H9 (cell line): Measurements from ENCODE around the gene THAP11. TPM values are rescaled to one million over a fixed set of nuclear protein-coding genes. Genes with fewer than 3 reads are reported as not detected.

Experiments used
- DNase-seq: peaks from one replicate; pipeline ENCODE4 v3.0.0-alpha.2; 2017
- H2AFZ ChIP-seq: one replicate; pipeline ENCODE4 v1.6.1; 2013; ENCODE audit warnings: mild to moderate bottlenecking, low read length, control low read depth, moderate library complexity
- H2AK5ac ChIP-seq: 2 replicates; pipeline ENCODE4 v1.6.1; 2013; ENCODE audit warnings: low read length, control low read depth, mixed read lengths; ENCODE audit not compliant: insufficient read length
- H2BK120ac ChIP-seq: one replicate; pipeline ENCODE4 v1.6.1; 2013; ENCODE audit warnings: low read depth, mild to moderate bottlenecking, low read length, control low read depth, inconsistent platforms; ENCODE audit not compliant: poor library complexity, severe bottlenecking
- H2BK12ac ChIP-seq: 2 replicates; pipeline ENCODE4 v1.6.1; 2013; ENCODE audit warnings: low read length, control low read depth, mixed read lengths, low read depth; ENCODE audit not compliant: insufficient read length
- H2BK15ac ChIP-seq: 2 replicates; pipeline ENCODE4 v1.6.1; 2013; ENCODE audit warnings: low read depth, low read length, control low read depth
- H2BK20ac ChIP-seq: one replicate; pipeline ENCODE4 v1.6.1; 2013; ENCODE audit warnings: low read depth, mild to moderate bottlenecking, low read length, control low read depth, inconsistent platforms; ENCODE audit not compliant: poor library complexity, severe bottlenecking
- H2BK5ac ChIP-seq: 2 replicates; pipeline ENCODE4 v1.6.1; 2013; ENCODE audit warnings: low read length, control low read depth, mixed read lengths; ENCODE audit not compliant: insufficient read length
- H3K14ac ChIP-seq: 2 replicates; pipeline ENCODE4 v1.6.1; 2013; ENCODE audit warnings: low read length, control low read depth; ENCODE audit not compliant: insufficient read depth
- H3K18ac ChIP-seq: 2 replicates; pipeline ENCODE4 v1.6.1; 2013; ENCODE audit warnings: low read depth, mild to moderate bottlenecking, mixed read lengths, low read length, control low read depth; ENCODE audit not compliant: insufficient read length
- H3K23ac ChIP-seq: 2 replicates; pipeline ENCODE4 v1.6.1; 2013; ENCODE audit warnings: low read length, control low read depth, mixed read lengths, low read depth; ENCODE audit not compliant: insufficient read length
- H3K23me2 ChIP-seq: 2 replicates; pipeline ENCODE4 v1.6.1; 2013; ENCODE audit warnings: low read depth, mild to moderate bottlenecking, mixed read lengths, low read length, control low read depth; ENCODE audit not compliant: insufficient read length, poor library complexity, severe bottlenecking
- H3K27ac ChIP-seq: 2 replicates; pipeline ENCODE4 v1.5.1; 2013; ENCODE audit warnings: low read length, control low read depth, mixed read lengths, low read depth; ENCODE audit not compliant: insufficient read length
- H3K27me3 ChIP-seq: 2 replicates; pipeline ENCODE4 v1.6.1; 2013; ENCODE audit warnings: low read length, control low read depth, inconsistent platforms; ENCODE audit not compliant: insufficient read depth
- H3K4ac ChIP-seq: 2 replicates; pipeline ENCODE4 v1.6.1; 2013; ENCODE audit warnings: low read depth, mild to moderate bottlenecking, control low read depth, inconsistent platforms, low read length, moderate library complexity
- H3K4me1 ChIP-seq: 2 replicates; pipeline ENCODE4 v1.6.1; 2013; ENCODE audit warnings: low read length, control low read depth, inconsistent platforms; ENCODE audit not compliant: insufficient read depth
- H3K4me2 ChIP-seq: 2 replicates; pipeline ENCODE4 v1.6.1; 2013; ENCODE audit warnings: low read length, control low read depth, mixed read lengths; ENCODE audit not compliant: insufficient read length, insufficient read depth
- H3K56ac ChIP-seq: 2 replicates; pipeline ENCODE4 v1.6.1; 2013; ENCODE audit warnings: low read depth, mild to moderate bottlenecking, mixed read lengths, low read length, control low read depth; ENCODE audit not compliant: insufficient read length
- H3K79me1 ChIP-seq: 2 replicates; pipeline ENCODE4 v1.6.1; 2013; ENCODE audit warnings: low read depth, mild to moderate bottlenecking, moderate library complexity, low read length, control low read depth, inconsistent platforms; ENCODE audit not compliant: insufficient read depth, poor library complexity, severe bottlenecking
- H3K79me2 ChIP-seq: 2 replicates; pipeline ENCODE4 v1.6.1; 2013; ENCODE audit warnings: low read length, control low read depth, inconsistent platforms; ENCODE audit not compliant: insufficient read depth
- H3K9ac ChIP-seq: 2 replicates; pipeline ENCODE4 v1.6.1; 2013; ENCODE audit warnings: low read length, control low read depth, mixed read lengths; ENCODE audit not compliant: insufficient read length; ENCODE audit errors: extremely low read depth
- H3K9me3 ChIP-seq: one replicate; pipeline ENCODE4 v1.6.1; 2013; ENCODE audit warnings: low read depth, low read length, inconsistent platforms; ENCODE audit not compliant: control insufficient read depth
- H3T11ph ChIP-seq: one replicate; pipeline ENCODE4 v1.6.1; 2013; ENCODE audit warnings: mild to moderate bottlenecking, low read length, control low read depth, inconsistent platforms
- H4K20me1 ChIP-seq: one replicate; pipeline ENCODE4 v1.6.1; 2013; ENCODE audit not compliant: control insufficient read depth, insufficient read length, insufficient read depth
- H4K5ac ChIP-seq: 2 replicates; pipeline ENCODE4 v1.6.1; 2013; ENCODE audit warnings: low read depth, mild to moderate bottlenecking, mixed read lengths, low read length, control low read depth; ENCODE audit not compliant: insufficient read length
- H4K8ac ChIP-seq: replicated peaks from 2 replicates; pipeline ENCODE4 v1.6.1; 2013; ENCODE audit warnings: low read length, control low read depth, mixed read lengths, low read depth; ENCODE audit not compliant: insufficient read length
- H4K91ac ChIP-seq: 2 replicates; pipeline ENCODE4 v1.6.1; 2013; ENCODE audit warnings: low read depth, mild to moderate bottlenecking, moderate library complexity, mixed read lengths, low read length, control low read depth; ENCODE audit not compliant: insufficient read length
- H3K27ac Mint-ChIP-seq, 3 experiments: 2 replicates in 2 of 3; 3 replicates in 1 of 3; pipeline ENCODE4 v1.8.0; 2020 to 2021; ENCODE audit warnings: mixed read lengths in 3 of 3, mild to moderate bottlenecking in 1 of 3, moderate library complexity in 1 of 3
- H3K27me3 Mint-ChIP-seq: 2 replicates; pipeline ENCODE4 v1.8.0; 2021; ENCODE audit warnings: low read depth, mild to moderate bottlenecking, moderate library complexity, mixed read lengths
- H3K36me3 Mint-ChIP-seq, 3 experiments: 2 replicates in 2 of 3; 3 replicates in 1 of 3; pipeline ENCODE4 v1.8.0; 2020 to 2021; ENCODE audit warnings: low read depth in 3 of 3, mixed read lengths in 3 of 3; ENCODE audit not compliant: insufficient read depth in 1 of 3
- H3K4me1 Mint-ChIP-seq, 2 experiments: 2 replicates each; pipeline ENCODE4 v1.8.0; 2020; ENCODE audit warnings: mixed read lengths in 2 of 2
- H3K4me3 Mint-ChIP-seq, 2 experiments: 2 replicates in 1 of 2; 3 replicates in 1 of 2; pipeline ENCODE4 v1.8.0; 2020 to 2021; ENCODE audit warnings: mild to moderate bottlenecking in 2 of 2, mixed read lengths in 2 of 2, moderate library complexity in 1 of 2
- H3K9me3 Mint-ChIP-seq, 2 experiments: 2 replicates in 1 of 2; 3 replicates in 1 of 2; pipeline ENCODE4 v1.8.0; 2020; ENCODE audit warnings: mild to moderate bottlenecking in 2 of 2, mixed read lengths in 2 of 2, moderate library complexity in 1 of 2
- WGBS: extraction: QIAGEN DNeasy Blood & Tissue Kit; methylation state at CpG from one replicate; pipeline ENCODE4 v1.1.7; 2013; ENCODE audit warnings: missing lambda C conversion rate, low lambda C conversion rate, mixed read lengths; ENCODE audit not compliant: insufficient read length; ENCODE audit errors: extremely low coverage; 5-methylcytosine and 5-hydroxymethylcytosine counted together
- total RNA-seq: library from RNA; stranded (reverse); gene quantifications from 2 replicates; pipeline ENCODE4 v1.2.1, GENCODE V29; 2021
- TF ChIP-seq, protein P1 (sequence below): fragments of 200-600 bp; sonication (generic); conservative IDR thresholded peaks from 3 replicates; pipeline ENCODE4 v1.8.0; 2021; ENCODE audit warnings: antibody characterized with exemption, mild to moderate bottlenecking

THAP11 gene
- total RNA-seq, 1 experiment from 2014 or later: 48.9 TPM

DNA sequence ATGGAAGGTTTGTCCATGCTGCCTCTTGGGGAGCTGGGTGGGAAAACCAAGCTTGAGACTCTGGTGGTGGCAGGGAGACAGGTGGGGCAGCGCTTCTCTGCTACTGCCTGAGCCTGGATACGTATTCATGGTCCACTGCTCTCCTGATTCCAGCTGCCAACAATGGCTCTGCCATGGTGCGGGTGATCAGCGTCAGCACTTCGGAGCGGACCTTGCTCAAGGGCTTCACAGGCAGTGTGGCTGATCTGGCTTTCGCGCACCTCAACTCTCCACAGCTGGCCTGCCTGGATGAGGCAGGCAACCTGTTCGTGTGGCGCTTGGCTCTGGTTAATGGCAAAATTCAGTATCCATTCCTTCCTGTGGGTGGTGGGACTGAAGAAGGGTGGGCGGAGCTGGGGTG is 34.9 kb downstream of the THAP11 start:
- Mint-ChIP-seq H3K4me3 (no peak overlapping the region), H3K4me1 (peaks cover 11 to 13% of the 10 kb centered on the region in 2 experiments), H3K9me3 (no peaks in the 10 kb centered on the region), H3K27me3 (no peaks in the 10 kb centered on the region), H3K36me3 (peaks cover 24 to 61% (median 53%) of the 10 kb centered on the region in 3 experiments), H3K27ac (no peak overlapping the region)
- WGBS: no CpG with 5 or more reads among the region's 11 CpGs
- Histone ChIP-seq H2BK5ac (no peak overlapping the region), H2BK120ac (no peak overlapping the region), H3K27ac (no peak overlapping the region), H2BK15ac (no peak overlapping the region), H3K4ac (no peak overlapping the region), H2BK20ac (no peak overlapping the region), H3K79me2 (peaks cover 2% of the 10 kb centered on the region; the same call in 1 of the 2 replicates), H3K79me1 (no peaks in the 10 kb centered on the region), H3T11ph (no peak overlapping the region), H3K4me2 (no peak overlapping the region), H3K9ac (no peak overlapping the region), H3K23me2 (peaks cover 13% of the 10 kb centered on the region), H3K18ac (no peak overlapping the region), H3K9me3 (no peaks in the 10 kb centered on the region), H3K23ac (no peak overlapping the region), H2AK5ac (no peak overlapping the region), H4K20me1 (no peaks in the 10 kb centered on the region), H4K91ac (no peak overlapping the region), H3K56ac (no peak overlapping the region), H3K14ac (no peak overlapping the region), H4K5ac (no peak overlapping the region), H2BK12ac (no peak overlapping the region), H2AFZ (no peak overlapping the region), H4K8ac (no peak overlapping the region), H3K27me3 (no peaks in the 10 kb centered on the region), H3K4me1 (no peaks in the 10 kb centered on the region; the same call in 1 of the 2 replicates)
- TF ChIP-seq, protein P1, sequence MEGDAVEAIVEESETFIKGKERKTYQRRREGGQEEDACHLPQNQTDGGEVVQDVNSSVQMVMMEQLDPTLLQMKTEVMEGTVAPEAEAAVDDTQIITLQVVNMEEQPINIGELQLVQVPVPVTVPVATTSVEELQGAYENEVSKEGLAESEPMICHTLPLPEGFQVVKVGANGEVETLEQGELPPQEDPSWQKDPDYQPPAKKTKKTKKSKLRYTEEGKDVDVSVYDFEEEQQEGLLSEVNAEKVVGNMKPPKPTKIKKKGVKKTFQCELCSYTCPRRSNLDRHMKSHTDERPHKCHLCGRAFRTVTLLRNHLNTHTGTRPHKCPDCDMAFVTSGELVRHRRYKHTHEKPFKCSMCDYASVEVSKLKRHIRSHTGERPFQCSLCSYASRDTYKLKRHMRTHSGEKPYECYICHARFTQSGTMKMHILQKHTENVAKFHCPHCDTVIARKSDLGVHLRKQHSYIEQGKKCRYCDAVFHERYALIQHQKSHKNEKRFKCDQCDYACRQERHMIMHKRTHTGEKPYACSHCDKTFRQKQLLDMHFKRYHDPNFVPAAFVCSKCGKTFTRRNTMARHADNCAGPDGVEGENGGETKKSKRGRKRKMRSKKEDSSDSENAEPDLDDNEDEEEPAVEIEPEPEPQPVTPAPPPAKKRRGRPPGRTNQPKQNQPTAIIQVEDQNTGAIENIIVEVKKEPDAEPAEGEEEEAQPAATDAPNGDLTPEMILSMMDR: no peak
- DNase-seq: no peak
